Cardiac fibroblast (primary cell): Measurements from ENCODE around the gene SFXN4.
A peak's percentile ranks its signal among the peaks of the same experiment; 100 is the strongest.

Source experiments
- DNase-seq, 2 donors: peaks; one replicate each; pipeline versions ENCODE4 v3.0.0 to v3.0.0-alpha.2; 2010; ENCODE audit warnings: low read depth in 2 of 2
- H3K4me3 ChIP-seq, 2 donors: replicated peaks in 1 of 2; 1 replicate in 1 of 2; 2 replicates in 1 of 2; pipeline ENCODE4 v1.5.1; 2011; ENCODE audit warnings: low read depth in 2 of 2, low read length in 2 of 2, mild to moderate bottlenecking in 2 of 2, moderate library complexity in 1 of 2
- CTCF ChIP-seq: IDR thresholded peaks from one replicate; pipeline ENCODE4 v1.5.1; 2011; ENCODE audit warnings: low read depth, mild to moderate bottlenecking, low read length, inconsistent platforms

The SFXN4 gene

DNA sequence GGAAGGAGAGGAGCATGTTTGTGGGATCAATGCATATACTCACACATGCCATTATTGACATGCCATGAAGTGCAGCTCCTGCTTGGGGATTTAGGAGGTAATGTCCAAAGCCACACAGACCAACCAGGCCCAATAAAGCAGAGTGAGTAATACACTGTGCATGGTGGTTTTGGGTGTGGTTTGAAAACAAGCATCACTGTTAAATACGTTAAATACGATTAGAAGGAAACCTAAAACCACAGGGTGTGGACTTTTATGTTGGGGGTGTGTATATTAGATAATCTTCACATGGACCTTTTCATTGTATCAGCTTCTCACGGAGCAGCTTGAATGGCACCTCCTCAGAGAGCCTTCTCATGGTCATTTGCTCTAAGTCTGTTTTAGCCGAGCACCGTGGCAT is 74.5 kb downstream of the SFXN4 start:
- TF ChIP-seq CTCF: no peak
- DNase-seq: peak; percentile 55 to 83
- no peak overlapping the region for H3K4me3 ChIP-seq
